ENCODE results near the gene PDK2.

DNA sequence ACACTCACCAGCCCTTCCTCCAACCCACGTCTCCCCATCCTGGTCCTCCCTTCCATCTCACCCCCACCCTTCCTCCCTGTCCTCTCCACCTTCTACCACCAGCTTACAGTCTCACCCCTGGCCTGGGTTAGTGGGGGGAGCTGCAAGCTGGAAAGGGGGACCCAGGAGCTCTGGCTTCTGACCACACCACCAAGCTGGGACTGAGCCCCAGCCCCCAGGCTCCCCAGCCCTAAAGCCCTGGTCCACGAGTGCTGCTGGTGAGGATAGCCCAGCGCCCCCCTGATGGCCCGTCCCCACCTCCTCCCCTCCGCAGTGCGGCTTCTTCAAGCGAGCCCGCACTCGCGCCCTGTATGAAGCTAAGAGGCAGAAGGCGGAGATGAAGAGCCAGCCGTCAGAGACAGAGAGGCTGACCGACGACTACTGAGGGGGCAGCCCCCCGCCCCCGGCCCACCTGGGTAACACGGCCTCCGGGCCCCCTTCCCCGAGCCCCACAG, 7.2 kb upstream of the PDK2 start:
- no peak for TF ChIP-seq FOXA1 (IDR thresholded peaks at IDR 0.05)
- no peak for TF ChIP-seq ELF4 (IDR thresholded peaks at IDR 0.05)
- no peak for TF ChIP-seq HDGF (IDR thresholded peaks at IDR 0.05; ENCODE audit: borderline replicate concordance)
- TF ChIP-seq FOXM1 (IDR thresholded peaks at IDR 0.05; ENCODE audit: borderline replicate concordance): no peak
- no peak for TF ChIP-seq SP1 (IDR thresholded peaks at IDR 0.05)

All from HEK293T (cell line).